CD4-positive, alpha-beta T cell treated with Interleukin-1 beta for 1 hour (primary cell): ENCODE results near the gene HK3.

Experiments
- DNase-seq, 2 donors: peaks; one replicate each; pipeline ENCODE4 v3.0.0-alpha.2; 2020 to 2022

Gene HK3

GRCh38 chr5:176846335-176847140, 52.6 kb downstream of the HK3 start:
- DNase-seq = no peak

- DNase-seq = no peak
Measured at GRCh38 chr5:176845392-176845713, 53.8 kb downstream of the HK3 start.

- no peak for DNase-seq
Measured at GRCh38 chr5:176844706-176845391, 54.3 kb downstream of the HK3 start.

- DNase-seq = no peak
Measured at GRCh38 chr5:176844281-176844680, 54.9 kb downstream of the HK3 start.

- no peak for DNase-seq
Measured at GRCh38 chr5:176843673-176844072, 55.5 kb downstream of the HK3 start.

- DNase-seq = peak; percentile 63 to 66
Measured at GRCh38 chr5:176837707-176838115, 61.4 kb downstream of the HK3 start.

GRCh38 chr5:176836811-176837706, 62.1 kb downstream of the HK3 start:
- DNase-seq = no peak

- DNase-seq = no peak
Measured at GRCh38 chr5:176835918-176836317, 63.2 kb downstream of the HK3 start.

- no peak for DNase-seq
Measured at GRCh38 chr5:176833286-176833685, 65.9 kb downstream of the HK3 start.

GRCh38 chr5:176832162-176832561, 67.0 kb downstream of the HK3 start:
- DNase-seq = no peak

GRCh38 chr5:176831425-176831824, 67.7 kb downstream of the HK3 start:
- DNase-seq = no peak

- no peak for DNase-seq
Measured at GRCh38 chr5:176830995-176831423, 68.1 kb downstream of the HK3 start.
